Fibroblast of skin of right biceps (primary cell): ENCODE measurements around the gene ETF1.

Experiments used
- DNase-seq: peaks from one replicate; pipeline ENCODE4 v3.0.0-alpha.2; 2013

ETF1 gene

GRCh38 chr5:138528208-138528607, 14.8 kb downstream of the ETF1 start:
- DNase-seq, result no peak

GRCh38 chr5:138527170-138527569, 15.9 kb downstream of the ETF1 start:
- DNase-seq, result no peak

- DNase-seq, result no peak
These were observed 19.6 kb downstream of the ETF1 start for GRCh38 chr5:138523406-138523805.

- no peak for DNase-seq
These were observed 22.1 kb downstream of the ETF1 start for GRCh38 chr5:138520971-138521370.

DNA sequence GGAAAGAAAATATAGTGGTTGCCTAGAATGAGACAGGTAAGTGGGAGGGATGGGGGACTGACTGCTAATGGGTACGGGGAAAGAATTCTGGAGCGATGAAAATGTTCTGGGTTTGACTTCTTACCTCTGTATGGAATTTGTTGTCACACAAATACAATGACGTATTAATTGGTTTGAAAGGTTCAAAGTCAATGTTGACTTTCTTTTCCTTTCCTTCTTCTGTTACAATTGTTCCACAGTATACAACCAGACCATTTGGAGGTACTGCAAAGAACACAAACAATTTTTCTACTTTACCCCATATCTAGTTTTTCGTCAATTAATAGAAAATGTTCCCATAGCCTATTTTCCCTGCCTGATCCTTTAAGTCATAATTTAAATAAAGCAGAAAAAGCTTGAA, 25.6 kb downstream of the ETF1 start:
- no peak for DNase-seq

- DNase-seq, result no peak
These were observed 27.3 kb downstream of the ETF1 start for GRCh38 chr5:138515556-138516245.

- no peak for DNase-seq
These were observed 29.0 kb downstream of the ETF1 start for GRCh38 chr5:138514021-138514420.

- no peak for DNase-seq
These were observed 34.1 kb downstream of the ETF1 start for GRCh38 chr5:138508958-138509357.

DNA sequence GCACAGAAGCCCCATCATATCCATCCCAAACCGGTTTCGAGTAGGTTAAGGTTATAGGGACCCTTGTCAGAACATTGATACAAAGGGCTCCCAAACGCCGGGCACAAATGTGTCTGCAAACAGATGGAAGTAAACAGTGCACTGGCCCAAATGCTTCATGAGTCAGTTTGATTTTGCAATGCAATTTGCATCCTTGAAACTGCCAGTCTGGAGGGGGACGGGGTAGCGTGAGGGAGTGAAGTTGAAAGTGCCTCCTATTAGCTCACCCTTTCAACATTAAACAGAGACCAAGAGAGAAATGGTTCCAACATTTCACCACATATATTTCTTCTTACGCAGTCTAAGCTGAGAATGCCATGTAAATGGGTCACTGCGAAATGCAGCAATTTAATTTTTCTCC, 35.6 kb downstream of the ETF1 start:
- peak; percentile 39 for DNase-seq

GRCh38 chr5:138506370-138507306, 36.4 kb downstream of the ETF1 start:
- DNase-seq, result no peak

GRCh38 chr5:138504799-138505198, 38.2 kb downstream of the ETF1 start:
- no peak for DNase-seq

GRCh38 chr5:138503487-138504270, 39.4 kb downstream of the ETF1 start:
- peak; percentile 56 for DNase-seq

GRCh38 chr5:138502521-138502920, 40.5 kb downstream of the ETF1 start:
- DNase-seq, result no peak

DNA sequence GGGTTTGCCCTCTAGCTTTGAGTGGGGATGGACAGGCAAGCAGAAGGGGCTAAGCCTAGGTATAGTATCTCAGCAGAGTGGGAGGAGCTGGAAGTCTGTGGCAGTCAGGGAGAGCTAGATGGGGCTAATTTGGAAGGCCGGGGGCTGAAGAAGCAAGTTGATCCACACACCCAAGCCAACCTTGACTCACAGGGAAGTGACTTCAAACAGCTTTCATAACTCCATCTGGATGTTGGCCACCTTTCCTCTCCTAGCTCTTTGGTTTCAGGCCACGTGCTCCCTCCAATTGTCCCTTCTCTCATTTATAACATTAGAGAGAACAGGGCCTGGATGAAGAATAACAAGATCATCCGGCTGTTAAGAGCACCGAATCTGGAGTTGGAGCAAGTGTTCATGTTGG, 40.9 kb downstream of the ETF1 start:
- no peak for DNase-seq

- no peak for DNase-seq
These were observed 44.7 kb downstream of the ETF1 start for GRCh38 chr5:138498376-138498775.

DNA sequence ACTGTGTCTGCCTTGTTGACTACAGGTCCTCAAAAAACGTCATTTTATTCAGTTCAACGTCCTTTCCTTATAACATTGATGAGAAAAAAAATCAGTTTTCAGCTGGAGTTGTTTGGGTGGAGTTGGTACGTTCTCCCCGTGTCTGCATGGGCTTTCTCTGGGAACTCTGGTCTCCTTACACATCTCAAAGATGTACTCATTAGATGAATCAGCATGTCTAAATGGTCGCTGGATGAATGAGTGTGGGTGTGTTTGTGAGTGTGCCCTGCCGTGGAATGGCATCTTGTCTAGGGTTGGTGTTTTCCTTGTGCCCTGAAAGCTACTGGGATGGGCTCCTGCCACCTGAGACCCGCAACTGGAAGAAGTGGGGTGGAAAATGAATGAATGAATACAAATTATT, 47.7 kb downstream of the ETF1 start:
- DNase-seq, result no peak

- DNase-seq, result no peak
These were observed 50.4 kb downstream of the ETF1 start for GRCh38 chr5:138492560-138493045.

- DNase-seq, result peak; percentile 91
These were observed 51.1 kb downstream of the ETF1 start for GRCh38 chr5:138491669-138492559.

DNA sequence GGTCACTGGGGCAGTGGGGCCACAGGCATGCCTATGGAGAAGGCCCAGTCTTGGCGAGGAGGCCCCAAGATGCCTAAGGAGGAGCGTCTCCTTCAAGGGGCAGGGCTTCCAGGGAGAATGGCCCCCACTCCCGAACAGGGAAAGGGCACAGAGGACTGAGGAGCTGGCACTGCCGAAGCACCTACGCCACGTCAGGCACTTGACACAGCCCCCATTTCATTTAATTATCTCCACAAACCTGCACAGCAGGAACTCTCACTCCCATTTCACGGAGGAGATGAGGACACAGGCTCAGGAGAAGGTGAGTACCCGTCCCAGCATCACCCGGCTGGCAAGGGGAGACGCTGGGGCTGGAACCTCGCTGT, 51.8 kb downstream of the ETF1 start:
- DNase-seq, result no peak

- DNase-seq, result no peak
These were observed 52.3 kb downstream of the ETF1 start for GRCh38 chr5:138490648-138491283.

DNA sequence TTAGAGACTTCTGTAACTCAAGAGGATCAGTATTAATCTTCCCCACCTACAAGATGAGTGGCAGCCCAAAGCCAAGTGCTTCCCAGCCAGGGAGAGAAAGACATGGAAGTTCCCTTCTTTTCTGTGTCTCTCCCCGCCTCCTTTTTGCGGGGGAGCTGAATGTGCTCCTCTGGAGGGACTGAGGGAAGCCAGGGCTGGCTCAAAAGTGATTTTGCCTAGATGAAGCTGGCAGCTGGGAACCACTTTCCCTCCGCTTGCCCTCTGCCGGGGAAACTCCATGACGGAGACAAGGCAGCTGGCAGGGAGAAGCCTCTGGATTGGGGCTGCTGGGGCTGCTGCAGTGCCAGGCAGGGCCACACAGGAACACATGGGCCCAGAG, 53.4 kb downstream of the ETF1 start:
- no peak for DNase-seq

DNA sequence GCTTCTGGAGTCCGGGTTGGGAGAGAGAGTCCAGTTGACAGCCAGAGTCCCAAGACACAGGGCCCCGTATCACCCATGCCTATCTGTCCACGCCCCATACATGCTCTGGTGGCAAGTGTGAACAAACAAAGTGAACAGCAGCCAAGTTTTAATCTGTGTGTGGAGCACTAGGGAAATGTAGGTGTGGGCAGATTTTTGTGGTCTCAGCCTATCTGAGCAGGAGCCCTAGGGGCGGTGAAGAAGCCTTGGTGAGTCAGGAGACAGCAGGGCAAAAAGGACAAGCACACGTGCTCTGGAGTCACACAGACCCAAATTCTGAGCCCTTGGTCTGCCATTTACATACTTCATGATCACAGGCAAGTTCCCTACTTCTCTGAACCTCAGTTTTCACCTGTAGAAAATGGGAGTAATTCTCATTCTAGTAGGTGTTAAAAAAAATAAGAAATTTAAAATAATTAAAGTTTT, 54.5 kb downstream of the ETF1 start:
- peak; percentile 55 for DNase-seq
